HG02610 (cell line): ENCODE results near the gene SPAG6.

ENCODE experiments used
- ATAC-seq: cut with Tn5 transposase; IDR thresholded peaks from one replicate; pipeline ENCODE4 v1.9.1; 2021; ENCODE audit warnings: mild to moderate bottlenecking, moderate library complexity; ENCODE audit not compliant: unreplicated experiment

SPAG6 gene

GRCh38 chr10:22321924-22322640 is 23.2 kb upstream of the SPAG6 start:
- ATAC-seq: no peak

- no peak for ATAC-seq
Observed at GRCh38 chr10:22322641-22323160, 22.6 kb upstream of the SPAG6 start.

- no peak for ATAC-seq
Observed at GRCh38 chr10:22323538-22324305, 21.6 kb upstream of the SPAG6 start.

- ATAC-seq: no peak
Observed at GRCh38 chr10:22324413-22324812, 20.9 kb upstream of the SPAG6 start.

GRCh38 chr10:22324893-22325271 is 20.4 kb upstream of the SPAG6 start:
- ATAC-seq: no peak

GRCh38 chr10:22325272-22326144 is 19.8 kb upstream of the SPAG6 start:
- ATAC-seq: peak; percentile 34

GRCh38 chr10:22326145-22326702 is 19.1 kb upstream of the SPAG6 start:
- ATAC-seq: no peak

GRCh38 chr10:22329150-22329549 is 16.1 kb upstream of the SPAG6 start:
- no peak for ATAC-seq

GRCh38 chr10:22332116-22332692 is 13.1 kb upstream of the SPAG6 start:
- ATAC-seq: no peak

GRCh38 chr10:22333167-22333974 is 11.9 kb upstream of the SPAG6 start:
- ATAC-seq: no peak

- ATAC-seq: no peak
Observed at GRCh38 chr10:22333975-22334282, 11.4 kb upstream of the SPAG6 start.

- no peak for ATAC-seq
Observed at GRCh38 chr10:22334414-22335172, 10.7 kb upstream of the SPAG6 start.

- ATAC-seq: peak; percentile 60
Observed at GRCh38 chr10:22335173-22335933, 9.9 kb upstream of the SPAG6 start.

- ATAC-seq: no peak
Observed at GRCh38 chr10:22338185-22338900, 7.0 kb upstream of the SPAG6 start.

- no peak for ATAC-seq
Observed at GRCh38 chr10:22338931-22339330, 6.4 kb upstream of the SPAG6 start.

GRCh38 chr10:22339761-22340328 is 5.5 kb upstream of the SPAG6 start:
- ATAC-seq: no peak
